Lower lobe of right lung (tissue), 2 donors: Measurements from ENCODE around the gene HTD2. TPM values are rescaled to one million over a fixed set of nuclear protein-coding genes. Genes with fewer than 3 reads are reported as not detected.
"Not testable (repeated sequence)": the region's sequence is repeated elsewhere in the genome, so short reads cannot be mapped to it uniquely, and the experiment has no call there.

Experiments
- ATAC-seq, 2 donors: fragments of 200-7000 bp; cut with Tn5 transposase; one replicate each; pipeline ENCODE4 v1.9.1; 2020 to 2022; ENCODE audit warnings: mild to moderate bottlenecking in 2 of 2, moderate library complexity in 2 of 2
- DNase-seq: peaks from one replicate; pipeline ENCODE4 v3.0.0-alpha.2; 2020
- H3K27ac ChIP-seq: fragments of 200-600 bp; one replicate; pipeline ENCODE4 v1.8.0; 2022
- H3K27me3 ChIP-seq: fragments of 200-600 bp; one replicate; pipeline ENCODE4 v1.8.0; 2022; ENCODE audit warnings: low read depth
- H3K36me3 ChIP-seq: fragments of 200-600 bp; one replicate; pipeline ENCODE4 v1.8.0; 2022; ENCODE audit warnings: mild to moderate bottlenecking
- H3K4me1 ChIP-seq: fragments of 200-600 bp; one replicate; pipeline ENCODE4 v1.8.0; 2022
- H3K4me3 ChIP-seq: fragments of 200-600 bp; one replicate; pipeline ENCODE4 v1.8.0; 2022; ENCODE audit warnings: mild to moderate bottlenecking
- H3K9me3 ChIP-seq: fragments of 200-600 bp; one replicate; pipeline ENCODE4 v1.8.0; 2022
- CTCF ChIP-seq: fragments of 200-600 bp; IDR thresholded peaks from one replicate; pipeline ENCODE4 v1.8.0; 2022; ENCODE audit warnings: antibody characterized with exemption, mild to moderate bottlenecking
- intact Hi-C: fragments of 100-400 bp; cut with DNase I; formaldehyde crosslinking; loops from one replicate; pipeline ENCODE4 v1.11.0; 2022
- total RNA-seq: library from RNA; stranded (reverse); fragmentation: NEBNext Ultra II Directional; extraction: Animal tissue kit (Norgen Biotek cat#: 25700); gene quantifications from one replicate; pipeline ENCODE4 v1.2.1, GENCODE V29; 2021
- donor health status: DM: no; HTN: yes; CAD: no; lungs with severe emphysema.

The HTD2 gene
- total RNA-seq, 1 donor from 2014 or later, result 8.7 TPM

- no peaks in the 10 kb centered on the region for H3K9me3 ChIP-seq
- no peaks in the 10 kb centered on the region for H3K27me3 ChIP-seq
- no peak overlapping the region for H3K27ac ChIP-seq
- H3K36me3 ChIP-seq, result peaks cover 35% of the 10 kb centered on the region
- peaks cover 7% of the 10 kb centered on the region for H3K4me1 ChIP-seq
- TF ChIP-seq CTCF, result no peak
- no peak overlapping the region for H3K4me3 ChIP-seq
- ATAC-seq (no peak), DNase-seq (no peak)
- intact Hi-C loops, result no loop called here
Observed at GRCh38 chr3:58274027-58274614, 32.2 kb upstream of the HTD2 start.

GRCh38 chr3:58281069-58281468, 25.3 kb upstream of the HTD2 start:
- no peak for TF ChIP-seq CTCF
- intact Hi-C loops, result no loop called here
- Histone ChIP-seq H3K27me3 (no peaks in the 10 kb centered on the region), H3K4me1 (no peaks in the 10 kb centered on the region), H3K9me3 (no peaks in the 10 kb centered on the region), H3K27ac (no peak overlapping the region), H3K4me3 (no peak overlapping the region), H3K36me3 (peaks cover 35% of the 10 kb centered on the region)
- DNase-seq, result no peak
- no peak for ATAC-seq

GRCh38 chr3:58285334-58285733, 21.0 kb upstream of the HTD2 start:
- Histone ChIP-seq H3K9me3 (no peaks in the 10 kb centered on the region), H3K4me3 (no peak overlapping the region), H3K36me3 (peaks cover 49% of the 10 kb centered on the region), H3K27me3 (no peaks in the 10 kb centered on the region), H3K27ac (no peak overlapping the region), H3K4me1 (no peaks in the 10 kb centered on the region)
- DNase-seq, result no peak
- no peak for TF ChIP-seq CTCF
- no peak for ATAC-seq
- intact Hi-C loops, result no loop called here

GRCh38 chr3:58287354-58287753, 19.0 kb upstream of the HTD2 start:
- Histone ChIP-seq H3K27ac (no peak overlapping the region), H3K4me1 (no peaks in the 10 kb centered on the region), H3K27me3 (no peaks in the 10 kb centered on the region), H3K36me3 (peaks cover 37% of the 10 kb centered on the region), H3K4me3 (no peak overlapping the region), H3K9me3 (no peaks in the 10 kb centered on the region)
- intact Hi-C loops, result no loop called here
- no peak for ATAC-seq
- no peak for TF ChIP-seq CTCF
- no peak for DNase-seq

GRCh38 chr3:58288011-58288728, 18.1 kb upstream of the HTD2 start:
- no peaks in the 10 kb centered on the region for H3K9me3 ChIP-seq
- TF ChIP-seq CTCF, result no peak
- intact Hi-C loops, result no loop called here
- H3K27me3 ChIP-seq, result no peaks in the 10 kb centered on the region
- ATAC-seq (no peak), DNase-seq (no peak)
- H3K36me3 ChIP-seq, result peaks cover 37% of the 10 kb centered on the region
- no peaks in the 10 kb centered on the region for H3K4me1 ChIP-seq
- no peak overlapping the region for H3K4me3 ChIP-seq
- no peak overlapping the region for H3K27ac ChIP-seq

- ATAC-seq, intact Hi-C loops: not testable (repeated sequence)
- peaks cover 42% of the 10 kb centered on the region for H3K36me3 ChIP-seq
Observed at GRCh38 chr3:58288964-58289613, 17.2 kb upstream of the HTD2 start.

GRCh38 chr3:58290446-58290845, 15.9 kb upstream of the HTD2 start:
- DNase-seq, intact Hi-C loops, H3K27ac ChIP-seq, H3K4me1 ChIP-seq, H3K9me3 ChIP-seq, H3K27me3 ChIP-seq, H3K4me3 ChIP-seq, ATAC-seq: not testable (repeated sequence)
- peaks cover 36% of the 10 kb centered on the region for H3K36me3 ChIP-seq

More at GRCh38 chr3:58288964-58289613, 17.2 kb upstream of the HTD2 start:
- not testable (repeated sequence) for DNase-seq, H3K27me3 ChIP-seq, H3K27ac ChIP-seq, H3K4me1 ChIP-seq, H3K9me3 ChIP-seq, H3K4me3 ChIP-seq
